Ectodermal cell (in vitro differentiated cells): ENCODE results near the gene CEP85L.

ENCODE experiments used
- H3K27ac ChIP-seq: 2 replicates; pipeline ENCODE4 v1.7.0; 2013; ENCODE audit warnings: mild to moderate bottlenecking, low read depth, low read length; ENCODE audit not compliant: insufficient read depth, poor library complexity, severe bottlenecking
- H3K27me3 ChIP-seq: 2 replicates; pipeline ENCODE4 v1.7.0; 2013; ENCODE audit warnings: mild to moderate bottlenecking, low read length; ENCODE audit not compliant: insufficient read depth, control insufficient read depth, poor library complexity, severe bottlenecking
- H3K36me3 ChIP-seq: one replicate; pipeline ENCODE4 v1.7.0; 2013; ENCODE audit warnings: low read length; ENCODE audit not compliant: control insufficient read depth, insufficient read depth
- H3K4me1 ChIP-seq: one replicate; pipeline ENCODE4 v1.7.0; 2013; ENCODE audit warnings: low read length; ENCODE audit not compliant: control insufficient read depth, insufficient read depth
- H3K4me3 ChIP-seq: 2 replicates; pipeline ENCODE4 v1.7.0; 2013; ENCODE audit warnings: low read depth, low read length, control low read depth; ENCODE audit not compliant: insufficient read depth
- H3K9me3 ChIP-seq: 2 replicates; pipeline ENCODE4 v1.7.0; 2013; ENCODE audit warnings: mild to moderate bottlenecking, low read length, moderate library complexity; ENCODE audit not compliant: control insufficient read depth
- WGBS, 2 experiments: methylation state at CpG; one replicate each; pipeline ENCODE4 v1.1.7; 2013; ENCODE audit warnings: missing lambda C conversion rate in 2 of 2; 5-methylcytosine and 5-hydroxymethylcytosine counted together

CEP85L gene

GRCh38 chr6:118625833-118626232, 25.6 kb downstream of the CEP85L start:
- Histone ChIP-seq H3K27me3 (no peaks in the 10 kb centered on the region), H3K9me3 (peaks cover 3% of the 10 kb centered on the region), H3K36me3 (no peaks in the 10 kb centered on the region), H3K27ac (no peak overlapping the region), H3K4me1 (no peaks in the 10 kb centered on the region), H3K4me3 (no peak overlapping the region)
- 95 to 99% methylated on average over 4 of the region's 4 CpGs for WGBS, 2 experiments

DNA sequence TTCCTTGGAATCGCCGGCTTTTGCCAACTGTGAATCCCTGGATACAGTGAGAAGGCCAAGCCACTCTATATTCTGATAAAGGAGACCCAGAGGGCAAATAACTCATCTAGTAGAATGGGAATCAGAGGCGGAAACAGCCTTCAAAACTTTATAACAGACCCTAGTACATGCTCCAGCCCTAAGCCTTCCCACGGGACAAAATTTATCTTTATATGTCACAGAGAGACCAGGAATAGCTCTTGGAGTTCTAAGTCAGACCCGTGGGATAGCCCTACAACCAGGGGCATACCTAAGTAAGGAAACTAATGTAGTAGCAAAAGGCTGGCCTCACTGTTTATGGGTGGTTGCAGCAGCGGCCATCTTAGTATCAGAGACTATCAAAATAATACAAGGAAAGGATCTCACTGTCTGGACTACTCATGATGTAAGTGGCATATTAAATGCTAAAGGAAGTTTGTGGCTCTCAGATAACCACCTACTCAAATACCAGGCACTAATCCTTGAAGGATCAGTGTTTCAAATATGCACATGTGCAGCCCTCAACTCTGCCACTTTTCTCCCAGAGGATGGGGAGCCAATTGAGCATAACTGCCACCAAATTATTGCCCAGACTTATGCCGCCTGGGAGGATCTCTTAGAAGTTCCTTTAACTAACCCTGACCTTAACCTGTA, 29.5 kb downstream of the CEP85L start:
- Histone ChIP-seq H3K27me3 (no peaks in the 10 kb centered on the region), H3K4me3 (no peak overlapping the region), H3K4me1 (no peaks in the 10 kb centered on the region), H3K9me3 (peaks cover 3% of the 10 kb centered on the region), H3K36me3 (no peaks in the 10 kb centered on the region), H3K27ac (no peak overlapping the region)
- 89 to 94% methylated on average over 7 of the region's 7 CpGs for WGBS, 2 experiments

DNA sequence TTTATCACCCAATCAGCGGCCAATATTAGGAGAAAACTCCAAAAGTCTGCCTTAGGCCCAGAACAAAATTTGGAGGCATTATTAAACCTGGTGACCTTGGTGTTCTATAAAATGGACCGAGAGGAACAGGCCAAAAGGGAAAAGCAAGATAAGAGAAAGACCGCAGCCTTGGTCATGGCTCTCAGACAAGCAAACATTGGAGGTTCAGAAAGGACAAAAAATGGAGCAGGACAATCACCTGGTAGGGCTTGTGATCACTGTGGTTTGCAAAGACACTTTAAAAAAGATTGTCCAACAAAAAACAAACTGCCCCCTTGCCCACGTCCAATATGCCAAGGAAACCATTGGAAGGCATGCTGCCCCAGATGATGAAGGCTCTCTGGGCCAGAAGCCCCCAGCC, 31.2 kb downstream of the CEP85L start:
- Histone ChIP-seq H3K4me3 (no peak overlapping the region), H3K4me1 (no peaks in the 10 kb centered on the region), H3K36me3 (no peaks in the 10 kb centered on the region), H3K9me3 (no peaks in the 10 kb centered on the region), H3K27me3 (no peaks in the 10 kb centered on the region), H3K27ac (no peak overlapping the region)
- WGBS, 2 experiments = 88 to 92% methylated on average over 4 of the region's 4 CpGs

GRCh38 chr6:118618676-118619377, 32.6 kb downstream of the CEP85L start:
- H3K4me1 ChIP-seq = no peaks in the 10 kb centered on the region
- WGBS, 2 experiments = 54 to 56% methylated on average over 15 of the region's 15 CpGs

DNA sequence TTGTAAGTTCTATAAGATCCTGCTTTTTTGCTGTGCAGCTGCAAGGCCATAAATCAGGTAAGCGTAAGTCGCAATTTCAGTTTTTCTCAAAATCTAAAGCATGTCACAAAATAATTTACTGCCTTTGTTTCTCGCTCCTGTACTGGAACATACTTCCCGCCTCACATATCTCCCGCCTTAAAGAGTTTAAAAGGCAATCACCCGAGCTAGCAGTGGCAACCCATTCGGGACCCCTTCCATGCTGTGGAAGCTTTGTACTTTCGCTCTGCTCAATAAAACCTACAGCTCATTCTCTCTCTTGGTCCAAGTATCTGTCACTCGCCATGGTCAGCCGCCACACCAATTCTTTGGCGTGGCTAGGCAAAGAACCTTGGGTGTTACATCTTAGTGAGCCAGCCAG, 34.0 kb downstream of the CEP85L start:
- Histone ChIP-seq H3K27me3 (no peaks in the 10 kb centered on the region), H3K27ac (no peak overlapping the region), H3K4me3 (no peak overlapping the region), H3K4me1 (no peaks in the 10 kb centered on the region), H3K9me3 (no peaks in the 10 kb centered on the region), H3K36me3 (no peaks in the 10 kb centered on the region)
- WGBS, 2 experiments = 92% methylated on average over 11 of the region's 11 CpGs

More at GRCh38 chr6:118618676-118619377, 32.6 kb downstream of the CEP85L start:
- Histone ChIP-seq H3K4me3 (no peak overlapping the region), H3K27ac (no peak overlapping the region), H3K9me3 (no peaks in the 10 kb centered on the region), H3K27me3 (no peaks in the 10 kb centered on the region), H3K36me3 (no peaks in the 10 kb centered on the region)

- Histone ChIP-seq H3K9me3 (no peaks in the 10 kb centered on the region), H3K36me3 (no peaks in the 10 kb centered on the region), H3K27me3 (no peaks in the 10 kb centered on the region), H3K4me3 (no peak overlapping the region), H3K27ac (no peak overlapping the region), H3K4me1 (no peaks in the 10 kb centered on the region)
- WGBS, 2 experiments = 100% methylated on average over 2 of the region's 3 CpGs; no CpG with 5 or more reads in 1 of the 2 experiments
These were observed 40.1 kb downstream of the CEP85L start for GRCh38 chr6:118611334-118611733.

DNA sequence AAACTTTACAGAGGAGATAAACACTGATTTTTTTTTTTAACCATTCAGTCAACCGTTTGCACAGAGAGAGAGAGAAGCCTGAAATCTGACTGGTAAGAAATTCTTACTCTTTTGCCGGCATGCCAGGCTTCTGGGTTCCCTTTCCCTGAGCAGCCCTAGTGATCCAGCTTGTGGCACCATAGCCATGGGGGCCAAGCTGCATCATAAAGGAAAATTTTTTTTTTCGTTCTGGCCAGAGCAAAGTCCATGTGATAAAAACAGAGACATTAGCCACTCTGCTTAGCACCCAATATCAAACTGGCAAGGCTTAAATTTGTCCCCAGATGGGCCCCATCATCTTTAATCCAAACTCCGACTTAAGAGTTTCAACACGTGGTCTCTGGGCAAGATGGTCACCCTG, 44.5 kb downstream of the CEP85L start:
- no peaks in the 10 kb centered on the region for H3K9me3 ChIP-seq
- 95 to 97% methylated on average over 5 of the region's 5 CpGs for WGBS, 2 experiments
- H3K36me3 ChIP-seq = no peaks in the 10 kb centered on the region
- H3K27ac ChIP-seq = no peak overlapping the region
- no peaks in the 10 kb centered on the region for H3K27me3 ChIP-seq
- no peaks in the 10 kb centered on the region for H3K4me1 ChIP-seq
- no peak overlapping the region for H3K4me3 ChIP-seq

DNA sequence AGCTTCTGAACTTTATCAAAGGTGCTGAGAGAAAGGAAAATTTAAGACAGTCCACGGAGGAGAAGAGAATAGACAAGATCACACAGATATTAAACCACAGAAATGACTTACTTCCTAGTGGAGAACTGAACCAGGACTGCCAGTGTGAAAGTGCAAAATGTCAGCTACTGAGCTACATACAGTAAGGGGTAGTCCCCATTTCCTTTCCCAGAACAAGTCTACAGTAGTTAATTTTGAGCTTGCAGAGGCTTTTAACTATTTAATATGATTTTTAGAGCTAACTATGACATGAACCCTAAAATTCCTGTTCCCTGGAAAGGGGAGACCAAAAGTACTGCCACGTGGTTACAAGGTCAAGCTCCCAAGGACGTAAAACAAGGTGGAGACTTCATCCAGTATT, 45.1 kb downstream of the CEP85L start:
- H3K27me3 ChIP-seq = no peaks in the 10 kb centered on the region
- H3K36me3 ChIP-seq = no peaks in the 10 kb centered on the region
- H3K27ac ChIP-seq = no peak overlapping the region
- H3K4me1 ChIP-seq = no peaks in the 10 kb centered on the region
- H3K4me3 ChIP-seq = no peak overlapping the region
- H3K9me3 ChIP-seq = no peaks in the 10 kb centered on the region
- WGBS, 2 experiments = 90 to 91% methylated on average over 3 of the region's 3 CpGs

DNA sequence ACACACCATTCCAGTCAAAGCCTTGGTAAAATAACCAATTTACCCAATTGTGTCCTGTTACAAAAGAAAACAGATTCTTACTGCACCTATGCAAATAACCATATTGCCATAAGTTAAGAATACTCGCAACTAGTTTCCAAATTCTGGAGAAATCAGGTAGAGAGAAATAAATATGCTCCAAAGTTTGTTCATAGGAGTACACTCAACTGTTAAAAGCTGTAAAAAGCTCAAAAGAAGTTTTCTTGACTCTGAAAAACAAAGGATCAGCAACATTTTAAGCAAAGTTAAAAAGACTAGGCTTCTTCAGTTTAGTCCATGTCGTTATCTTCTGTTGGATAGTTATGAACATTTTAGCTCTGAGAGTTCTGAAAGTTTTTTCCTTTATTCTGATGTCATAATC, 48.0 kb downstream of the CEP85L start:
- WGBS, 2 experiments = 92 to 100% methylated on average over 2 of the region's 2 CpGs
- Histone ChIP-seq H3K4me1 (no peaks in the 10 kb centered on the region), H3K4me3 (no peak overlapping the region), H3K36me3 (no peaks in the 10 kb centered on the region), H3K27ac (no peak overlapping the region), H3K9me3 (no peaks in the 10 kb centered on the region), H3K27me3 (no peaks in the 10 kb centered on the region)

DNA sequence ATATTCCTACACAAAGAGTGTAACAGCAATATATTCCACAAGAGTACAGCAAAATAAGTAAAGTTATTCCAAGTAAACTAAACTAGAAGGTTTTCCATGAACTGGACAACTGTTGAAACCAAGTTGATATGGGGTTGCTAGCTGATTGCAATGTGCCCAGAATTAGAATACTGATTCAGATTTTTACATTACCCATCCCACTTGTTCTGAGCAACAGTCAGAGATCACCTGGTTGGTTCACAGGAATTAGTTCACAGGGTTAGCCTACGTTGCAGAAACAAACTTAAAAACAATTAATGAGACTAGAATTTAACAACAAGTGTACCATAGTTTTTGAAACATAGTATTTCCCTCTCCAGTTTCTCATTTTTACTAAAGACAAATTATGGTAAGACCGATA, 49.1 kb downstream of the CEP85L start:
- 64 to 68% methylated on average over 2 of the region's 2 CpGs for WGBS, 2 experiments
- Histone ChIP-seq H3K27ac (no peak overlapping the region), H3K9me3 (no peaks in the 10 kb centered on the region), H3K4me1 (no peaks in the 10 kb centered on the region), H3K27me3 (no peaks in the 10 kb centered on the region), H3K4me3 (no peak overlapping the region), H3K36me3 (no peaks in the 10 kb centered on the region)
